ENCODE measurements around the gene NRP1.

NRP1 gene

GRCh38 chr10:33381451-33382215 lies 47.2 kb upstream of the NRP1 start:
- peak; percentile 91 for ATAC-seq
- TF ChIP-seq GLIS3 (CRISPR knock-in tag; IDR thresholded peaks at IDR 0.05) (no peak), PPARA (CRISPR knock-in tag; IDR thresholded peaks at IDR 0.05; ENCODE audit: borderline replicate concordance) (no peak), PATZ1 (CRISPR knock-in tag; IDR thresholded peaks at IDR 0.05; ENCODE audit: borderline replicate concordance) (no peak), ESRRG (CRISPR knock-in tag; IDR thresholded peaks at IDR 0.05) (no peak), ZFP30 (CRISPR knock-in tag; IDR thresholded peaks at IDR 0.05) (no peak), BACH2 (CRISPR knock-in tag; IDR thresholded peaks at IDR 0.05; ENCODE audit: borderline replicate concordance) (no peak), ZC3H10 (CRISPR knock-in tag; IDR thresholded peaks at IDR 0.05) (no peak), ISL1 (CRISPR knock-in tag; IDR thresholded peaks at IDR 0.05) (no peak), OSR1 (CRISPR knock-in tag; IDR thresholded peaks at IDR 0.05) (no peak), ZFP3 (CRISPR knock-in tag; IDR thresholded peaks at IDR 0.05) (no peak), RARB (CRISPR knock-in tag; IDR thresholded peaks at IDR 0.05) (no peak), ZNF8 (CRISPR knock-in tag; IDR thresholded peaks at IDR 0.05) (no peak), ZNF70 (CRISPR knock-in tag; IDR thresholded peaks at IDR 0.05) (no peak), TCF4 (CRISPR knock-in tag; IDR thresholded peaks at IDR 0.05; ENCODE audit: borderline replicate concordance) (no peak), TOX (CRISPR knock-in tag; IDR thresholded peaks at IDR 0.05; ENCODE audit: borderline replicate concordance) (no peak), TSHZ2 (CRISPR knock-in tag; IDR thresholded peaks at IDR 0.05) (no peak), ZNF565 (CRISPR knock-in tag; conservative IDR thresholded peaks at IDR 0.05; ENCODE audit: low read depth) (no peak), POU6F1 (CRISPR knock-in tag; IDR thresholded peaks at IDR 0.05; ENCODE audit: borderline replicate concordance, low read depth) (no peak), SNAI2 (CRISPR knock-in tag; IDR thresholded peaks at IDR 0.05) (no peak)

- ATAC-seq, result peak; percentile 36
- no peak for TF ChIP-seq PATZ1 (CRISPR knock-in tag; IDR thresholded peaks at IDR 0.05; ENCODE audit: borderline replicate concordance)
- no peak for TF ChIP-seq TSHZ2 (CRISPR knock-in tag; IDR thresholded peaks at IDR 0.05)
- no peak for TF ChIP-seq ZNF565 (CRISPR knock-in tag; conservative IDR thresholded peaks at IDR 0.05; ENCODE audit: low read depth)
- TF ChIP-seq POU6F1 (CRISPR knock-in tag; IDR thresholded peaks at IDR 0.05; ENCODE audit: borderline replicate concordance, low read depth), result no peak
- TF ChIP-seq ISL1 (CRISPR knock-in tag; IDR thresholded peaks at IDR 0.05), result no peak
- TF ChIP-seq CREB5 (CRISPR knock-in tag; IDR thresholded peaks at IDR 0.05; ENCODE audit: low read depth), result no peak
- no peak for TF ChIP-seq CSRNP3 (CRISPR knock-in tag; IDR thresholded peaks at IDR 0.05)
- no peak for TF ChIP-seq ZNF8 (CRISPR knock-in tag; IDR thresholded peaks at IDR 0.05)
Observed at GRCh38 chr10:33377658-33378025, 43.2 kb upstream of the NRP1 start.
